GM12878 (cell line): ENCODE measurements around the gene LAMB1. TPM values are rescaled to one million over a fixed set of nuclear protein-coding genes. Genes with fewer than 3 reads are reported as not detected.

Experiments
- ATAC-seq: fragments of 200-7000 bp; cut with Tn5 transposase; 3 replicates; pipeline ENCODE4 v1.9.1; 2020; ENCODE audit warnings: mild to moderate bottlenecking, moderate library complexity
- BruUV-seq: library from RNA; stranded (reverse); fragments of 400-500 nt; replicated peaks from 2 replicates; lab custom pipeline; 2021; lab: Mats Ljungman, UMichigan
- CTCF ChIA-PET: fragments of 300-600 bp; sonication (Branson Sonifier 250); formaldehyde crosslinking; extraction: SDS; loops from one replicate; lab custom pipeline; 2021; ENCODE audit warnings: inconsistent platforms; lab: Yijun Ruan, JAX
- POLR2A ChIA-PET: fragments of 350-600 bp; formaldehyde crosslinking; extraction: SDS; loops from one replicate; lab custom pipeline; 2021; ENCODE audit warnings: inconsistent platforms; lab: Charles Lee
- RAD21 ChIA-PET: fragments of 300-600 bp; sonication (Branson Sonifier 250); formaldehyde crosslinking; loops from one replicate; lab custom pipeline; 2023; ENCODE audit warnings: antibody characterized with exemption; ENCODE audit not compliant: unreplicated experiment; lab: Charles Lee
- SMC1A ChIA-PET: fragments of 300-600 bp; sonication (Branson Sonifier 250); formaldehyde crosslinking; loops from one replicate; lab custom pipeline; 2023; ENCODE audit not compliant: unreplicated experiment, uncharacterized antibody; lab: Charles Lee
- DNase-seq: peaks from one replicate; pipeline ENCODE4 v3.0.0-alpha.2; 2011; ENCODE audit warnings: low read depth, low spot score
- FAIRE-seq: peaks from 3 replicates; lab custom pipeline; 2011; peaks lifted over from hg19 to GRCh38; lab: Jason Lieb, UNC
- H2AFZ ChIP-seq: 2 replicates; pipeline ENCODE4 v1.6.0; 2011; ENCODE audit warnings: low read depth, low read length, control low read depth; ENCODE audit not compliant: control insufficient read depth
- H3K27ac ChIP-seq: 2 replicates; pipeline ENCODE4 v1.5.1; 2011; ENCODE audit warnings: control low read depth; ENCODE audit not compliant: control insufficient read depth, insufficient read depth
- H3K27me3 ChIP-seq, 2 experiments: replicated peaks in 1 of 2; 2 replicates each; pipeline versions ENCODE4 v1.6.0 to v1.6.1; 2011; ENCODE audit warnings: low read length in 1 of 2; ENCODE audit not compliant: control insufficient read depth in 2 of 2, insufficient read depth in 2 of 2
- H3K36me3 ChIP-seq, 2 experiments: 2 replicates each; pipeline ENCODE4 v1.5.1; 2011; ENCODE audit warnings: low read length in 1 of 2; ENCODE audit not compliant: control insufficient read depth in 2 of 2, insufficient read depth in 2 of 2
- H3K4me1 ChIP-seq: 2 replicates; pipeline ENCODE4 v1.6.1; 2011; ENCODE audit warnings: mild to moderate bottlenecking, low read length, moderate library complexity, mixed read lengths; ENCODE audit not compliant: control insufficient read depth, insufficient read depth
- H3K4me2 ChIP-seq: 2 replicates; pipeline ENCODE4 v1.6.0; 2011; ENCODE audit warnings: control low read depth; ENCODE audit not compliant: control insufficient read depth, insufficient read depth
- H3K4me3 ChIP-seq: fragments of 200-600 bp; sonication (generic); 2 replicates; pipeline ENCODE4 v1.5.1; 2016
- H3K79me2 ChIP-seq: 2 replicates; pipeline ENCODE4 v1.6.0; 2011; ENCODE audit warnings: low read length; ENCODE audit not compliant: control insufficient read depth, insufficient read depth
- H3K9ac ChIP-seq: 2 replicates; pipeline ENCODE4 v1.8.0; 2011; ENCODE audit warnings: low read length, control low read depth, mixed read lengths; ENCODE audit not compliant: control insufficient read depth, insufficient read depth
- H3K9me3 ChIP-seq: replicated peaks from 3 replicates; pipeline ENCODE4 v1.5.1; 2011; ENCODE audit warnings: mild to moderate bottlenecking, low read length; ENCODE audit not compliant: control insufficient read depth, insufficient read depth
- H4K20me1 ChIP-seq: 2 replicates; pipeline ENCODE4 v1.6.0; 2011; ENCODE audit not compliant: control insufficient read depth, insufficient read depth
- BMI1 ChIP-seq: fragments of 450-650 bp; IDR thresholded peaks from 2 replicates; pipeline ENCODE4 v1.6.1; 2016; ENCODE audit warnings: mild to moderate bottlenecking, moderate library complexity, borderline replicate concordance
- LARP7 ChIP-seq: fragments of 450-650 bp; IDR thresholded peaks from 2 replicates; pipeline ENCODE4 v1.6.1; 2017; ENCODE audit warnings: mild to moderate bottlenecking
- MEF2A ChIP-seq: IDR thresholded peaks from 2 replicates; pipeline ENCODE4 v1.6.1; 2011; ENCODE audit warnings: low read depth, mild to moderate bottlenecking, low read length, moderate library complexity; ENCODE audit not compliant: insufficient read depth
- MEF2B ChIP-seq: fragments of 450-650 bp; IDR thresholded peaks from 2 replicates; pipeline ENCODE4 v1.6.1; 2018; ENCODE audit warnings: mild to moderate bottlenecking, moderate library complexity; ENCODE audit not compliant: partially characterized antibody, poor library complexity, severe bottlenecking
- SMAD1 ChIP-seq: fragments of 450-650 bp; IDR thresholded peaks from 2 replicates; pipeline ENCODE4 v1.6.1; 2018; ENCODE audit warnings: mild to moderate bottlenecking, low read depth; ENCODE audit not compliant: partially characterized antibody
- TAF1 ChIP-seq: IDR thresholded peaks from 2 replicates; pipeline ENCODE4 v1.6.1; 2011; ENCODE audit warnings: mild to moderate bottlenecking, low read depth, low read length, borderline replicate concordance
- TCF7 ChIP-seq: IDR thresholded peaks from 2 replicates; pipeline ENCODE4 v1.6.1; 2014; ENCODE audit warnings: antibody characterized with exemption, borderline replicate concordance
- YBX1 ChIP-seq: fragments of 450-650 bp; IDR thresholded peaks from 2 replicates; pipeline ENCODE4 v1.6.1; 2016; ENCODE audit warnings: antibody characterized with exemption
- WGBS: methylation state at CpG from one replicate; pipeline ENCODE4 v1.1.6; 2016; ENCODE audit warnings: low lambda C conversion rate; ENCODE audit not compliant: insufficient replicate concordance, insufficient coverage; ENCODE audit errors: missing lambda C conversion rate; 5-methylcytosine and 5-hydroxymethylcytosine counted together
- in situ Hi-C: fragments of 300-500 bp; cut with MboI; formaldehyde crosslinking; loops from 9 replicates; pipeline ENCODE4 v1.14.3; 2018; ENCODE audit warnings: mixed read lengths
- intact Hi-C: fragments of 100-400 bp; cut with micrococcal nuclease; formaldehyde crosslinking; loops from one replicate; pipeline ENCODE4 v1.14.2; 2022; ENCODE audit not compliant: unreplicated experiment
- polyA plus RNA-seq, 11 experiments: library from polyadenylated mRNA; depleted of rRNA in 4 of 11; unstranded in 6 of 11; stranded (reverse) in 5 of 11; fragments of >200 nt; fragmentation: Nextera tagmentation in 4 of 11; fragmentation: Illumina TruSeq in 1 of 11; extraction: Ambion mirVana in 4 of 11; extraction: Trizol in 1 of 11; gene quantifications; 1 replicate in 1 of 11; 2 replicates in 10 of 11; pipeline versions ENCODE4 v1.2.1 to v1.2.3, GENCODE V29; 2011 to 2016; ENCODE audit warnings: inconsistent platforms in 2 of 11, missing spikeins in 2 of 11, low read depth in 1 of 11
- small RNA-seq: library from RNA; depleted of rRNA; stranded (forward); fragments of <200 nt; gene quantifications from one replicate; pipeline ENCODE3, GENCODE V24; 2014
- total RNA-seq, 4 experiments: library from RNA; depleted of rRNA in 3 of 4; stranded (reverse); fragments of >200 nt in 3 of 4; fragmentation: Illumina TruSeq in 1 of 4; extraction: Trizol in 1 of 4; gene quantifications; 2 replicates each; pipeline versions ENCODE4 v1.2.1 to v1.2.3, GENCODE V29; 2013 to 2021
- TF ChIP-seq, protein P1 (sequence below): fragments of 450-650 bp; IDR thresholded peaks from 2 replicates; pipeline ENCODE4 v1.6.1; 2017; ENCODE audit warnings: borderline replicate concordance
- TF ChIP-seq, protein P2 (sequence below): fragments of 150-350 bp; IDR thresholded peaks from 2 replicates; pipeline ENCODE4 v1.6.1; 2016; ENCODE audit warnings: low read depth, low read length

Gene LAMB1
- total and polyA plus RNA-seq, 10 of the 15 experiments (the other 5 are each of a cell fraction or from before 2014, with no cell fraction given): 0.05 to 2.2 (median 1.2) TPM; not detected in 4

DNA sequence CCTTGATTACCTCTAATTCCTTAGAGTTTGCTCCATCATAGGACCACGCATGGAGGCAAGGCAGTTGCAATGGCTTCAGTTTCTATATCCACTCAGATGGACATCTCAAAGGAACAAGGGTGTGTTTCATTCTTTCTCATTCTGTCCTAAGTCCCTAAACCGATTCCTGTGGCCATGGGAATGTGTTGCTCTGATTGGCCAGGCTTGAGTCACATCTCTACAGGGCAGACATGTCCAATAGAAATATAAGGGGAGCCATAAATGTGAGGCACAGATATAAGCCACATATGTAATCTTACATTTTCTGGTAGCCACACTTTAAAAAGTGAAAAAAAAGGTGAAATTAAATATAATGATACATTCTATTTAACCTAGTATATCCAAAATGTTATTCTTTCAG, 128.8 kb downstream of the LAMB1 start:
- ChIA-PET CTCF (interaction anchor here (1.0 to 6.8 kb wide), 19 partner anchors 13 to 726 kb away, joined by 3 to 61 read pairs (median 6); partner anchors contain the start of genes CBLL1 and DLD), RAD21 (interaction anchor here (0.7 to 1.5 kb wide), 8 partner anchors 51 to 1081 kb away, joined by 3 to 11 read pairs (median 3); partner anchors contain the start of genes CBLL1 and HBP1), SMC1A (interaction anchor here (1.0 to 2.9 kb wide), 7 partner anchors 10 to 726 kb away, joined by 3 to 16 read pairs (median 7); partner anchors contain the start of gene CBLL1), POLR2A (interaction anchor here (0.7 kb wide), 1 partner anchor 310 kb away, joined by 3 read pairs; the partner anchor contains the start of genes COG5 and DUS4L)
- Histone ChIP-seq H3K4me3 (no peak overlapping the region), H4K20me1 (no peaks in the 10 kb centered on the region), H3K36me3 (no peaks in the 10 kb centered on the region), H3K9ac (no peak overlapping the region), H3K79me2 (no peaks in the 10 kb centered on the region), H3K27me3 (no peaks in the 10 kb centered on the region; a peak in 2 of 4 replicates), H3K4me2 (no peak overlapping the region), H3K9me3 (no peaks in the 10 kb centered on the region), H3K4me1 (no peaks in the 10 kb centered on the region), H3K27ac (no peak overlapping the region), H2AFZ (no peak overlapping the region)
- DNase-seq (no peak), ATAC-seq (no peak), FAIRE-seq (no peak)
- intact Hi-C loops (loop anchor here (2.0 kb wide), 1 partner anchor 131 kb away; no protein-coding TSS in a partner anchor), in situ Hi-C loops (loop anchor here (5.0 to 10.0 kb wide), 2 partner anchors 132 to 1079 kb away; partner anchors contain the start of gene CBLL1)
- no TSS peak for BruUV-seq
- TF ChIP-seq, protein P1, sequence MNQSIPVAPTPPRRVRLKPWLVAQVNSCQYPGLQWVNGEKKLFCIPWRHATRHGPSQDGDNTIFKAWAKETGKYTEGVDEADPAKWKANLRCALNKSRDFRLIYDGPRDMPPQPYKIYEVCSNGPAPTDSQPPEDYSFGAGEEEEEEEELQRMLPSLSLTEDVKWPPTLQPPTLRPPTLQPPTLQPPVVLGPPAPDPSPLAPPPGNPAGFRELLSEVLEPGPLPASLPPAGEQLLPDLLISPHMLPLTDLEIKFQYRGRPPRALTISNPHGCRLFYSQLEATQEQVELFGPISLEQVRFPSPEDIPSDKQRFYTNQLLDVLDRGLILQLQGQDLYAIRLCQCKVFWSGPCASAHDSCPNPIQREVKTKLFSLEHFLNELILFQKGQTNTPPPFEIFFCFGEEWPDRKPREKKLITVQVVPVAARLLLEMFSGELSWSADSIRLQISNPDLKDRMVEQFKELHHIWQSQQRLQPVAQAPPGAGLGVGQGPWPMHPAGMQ: no peak
- TF ChIP-seq YBX1 (no peak), MEF2A (no peak), TCF7 (no peak), LARP7 (no peak), BMI1 (no peak), MEF2B (no peak), TAF1 (no peak), SMAD1 (no peak)
- TF ChIP-seq, protein P2, sequence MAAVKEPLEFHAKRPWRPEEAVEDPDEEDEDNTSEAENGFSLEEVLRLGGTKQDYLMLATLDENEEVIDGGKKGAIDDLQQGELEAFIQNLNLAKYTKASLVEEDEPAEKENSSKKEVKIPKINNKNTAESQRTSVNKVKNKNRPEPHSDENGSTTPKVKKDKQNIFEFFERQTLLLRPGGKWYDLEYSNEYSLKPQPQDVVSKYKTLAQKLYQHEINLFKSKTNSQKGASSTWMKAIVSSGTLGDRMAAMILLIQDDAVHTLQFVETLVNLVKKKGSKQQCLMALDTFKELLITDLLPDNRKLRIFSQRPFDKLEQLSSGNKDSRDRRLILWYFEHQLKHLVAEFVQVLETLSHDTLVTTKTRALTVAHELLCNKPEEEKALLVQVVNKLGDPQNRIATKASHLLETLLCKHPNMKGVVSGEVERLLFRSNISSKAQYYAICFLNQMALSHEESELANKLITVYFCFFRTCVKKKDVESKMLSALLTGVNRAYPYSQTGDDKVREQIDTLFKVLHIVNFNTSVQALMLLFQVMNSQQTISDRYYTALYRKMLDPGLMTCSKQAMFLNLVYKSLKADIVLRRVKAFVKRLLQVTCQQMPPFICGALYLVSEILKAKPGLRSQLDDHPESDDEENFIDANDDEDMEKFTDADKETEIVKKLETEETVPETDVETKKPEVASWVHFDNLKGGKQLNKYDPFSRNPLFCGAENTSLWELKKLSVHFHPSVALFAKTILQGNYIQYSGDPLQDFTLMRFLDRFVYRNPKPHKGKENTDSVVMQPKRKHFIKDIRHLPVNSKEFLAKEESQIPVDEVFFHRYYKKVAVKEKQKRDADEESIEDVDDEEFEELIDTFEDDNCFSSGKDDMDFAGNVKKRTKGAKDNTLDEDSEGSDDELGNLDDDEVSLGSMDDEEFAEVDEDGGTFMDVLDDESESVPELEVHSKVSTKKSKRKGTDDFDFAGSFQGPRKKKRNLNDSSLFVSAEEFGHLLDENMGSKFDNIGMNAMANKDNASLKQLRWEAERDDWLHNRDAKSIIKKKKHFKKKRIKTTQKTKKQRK: no peak
- 26% methylated on average over 2 of the region's 2 CpGs for WGBS

Small RNA genes lying within 50 kb of the gene (small RNA-seq; reads per million reads assigned to genes)
- gene RF00012: not detected

Other genes starting within 250 kb of the LAMB1 start
- gene SLC26A3, start 199.9 kb downstream of the LAMB1 start, total RNA-seq (2014; rRNA removed): not detected in 2 replicates
- not detected in 2 replicates for gene SLC26A3, start 199.9 kb downstream of the LAMB1 start, total RNA-seq (2014; rRNA removed; fragmentation: Illumina TruSeq; extraction: Trizol)
- gene SLC26A3, start 199.9 kb downstream of the LAMB1 start, total RNA-seq (2021): 0.46 and 0.53 TPM in 2 replicates
- gene SLC26A3, start 199.9 kb downstream of the LAMB1 start, polyA plus RNA-seq (2011; rRNA removed): not detected in 2 replicates
- not detected in 2 replicates for gene SLC26A3, start 199.9 kb downstream of the LAMB1 start, polyA plus RNA-seq (2014; fragmentation: Illumina TruSeq; extraction: Trizol)
- not detected for gene SLC26A3, start 199.9 kb downstream of the LAMB1 start, polyA plus RNA-seq (2014; fragmentation: Nextera tagmentation; extraction: Ambion mirVana)
- not detected in 2 replicates for gene SLC26A3, start 199.9 kb downstream of the LAMB1 start, polyA plus RNA-seq (2014; rRNA removed)
- gene SLC26A3, start 199.9 kb downstream of the LAMB1 start, polyA plus RNA-seq (2016; fragmentation: Nextera tagmentation; extraction: Ambion mirVana): not detected
- gene DLD, start 112.0 kb downstream of the LAMB1 start, total RNA-seq (2014; rRNA removed): 62.7 and 78.9 TPM in 2 replicates
- gene DLD, start 112.0 kb downstream of the LAMB1 start, total RNA-seq (2014; rRNA removed; fragmentation: Illumina TruSeq; extraction: Trizol): 80.6 and 82.9 TPM in 2 replicates
- 94.2 and 97.6 TPM in 2 replicates for gene DLD, start 112.0 kb downstream of the LAMB1 start, total RNA-seq (2021)
- gene DLD, start 112.0 kb downstream of the LAMB1 start, polyA plus RNA-seq (2011; rRNA removed): 175 and 282 TPM in 2 replicates
- 314 and 369 TPM in 2 replicates for gene DLD, start 112.0 kb downstream of the LAMB1 start, polyA plus RNA-seq (2014; fragmentation: Illumina TruSeq; extraction: Trizol)
- 100 to 1,000 TPM; 147 to 215 TPM for gene DLD, start 112.0 kb downstream of the LAMB1 start, polyA plus RNA-seq (2014; fragmentation: Nextera tagmentation; extraction: Ambion mirVana)
- 109 and 133 TPM in 2 replicates for gene DLD, start 112.0 kb downstream of the LAMB1 start, polyA plus RNA-seq (2014; rRNA removed)
- 100 to 1,000 TPM; 192 to 196 TPM for gene DLD, start 112.0 kb downstream of the LAMB1 start, polyA plus RNA-seq (2016; fragmentation: Nextera tagmentation; extraction: Ambion mirVana)
- 0.05 and 0.06 TPM in 2 replicates for gene LAMB4, start 127.2 kb upstream of the LAMB1 start, total RNA-seq (2014; rRNA removed)
- gene LAMB4, start 127.2 kb upstream of the LAMB1 start, total RNA-seq (2014; rRNA removed; fragmentation: Illumina TruSeq; extraction: Trizol): not detected in 2 replicates
- gene LAMB4, start 127.2 kb upstream of the LAMB1 start, total RNA-seq (2021): not detected in 2 replicates
- gene LAMB4, start 127.2 kb upstream of the LAMB1 start, polyA plus RNA-seq (2011; rRNA removed): 0.04 and 0.12 TPM in 2 replicates
- gene LAMB4, start 127.2 kb upstream of the LAMB1 start, polyA plus RNA-seq (2014; fragmentation: Illumina TruSeq; extraction: Trizol): not detected in 2 replicates
- not detected for gene LAMB4, start 127.2 kb upstream of the LAMB1 start, polyA plus RNA-seq (2014; fragmentation: Nextera tagmentation; extraction: Ambion mirVana)
- gene LAMB4, start 127.2 kb upstream of the LAMB1 start, polyA plus RNA-seq (2014; rRNA removed): not detected in 2 replicates
- gene LAMB4, start 127.2 kb upstream of the LAMB1 start, polyA plus RNA-seq (2016; fragmentation: Nextera tagmentation; extraction: Ambion mirVana): not detected